Eye (tissue), 1 donor: Measurements from ENCODE around the gene DACT2.
"Not testable (repeated sequence)": the region's sequence is repeated elsewhere in the genome, so short reads cannot be mapped to it uniquely, and the experiment has no call there.

Experiments used
- DNase-seq: peaks from one replicate; pipeline ENCODE4 v3.0.0-alpha.2; 2015

The DACT2 gene, protein sequence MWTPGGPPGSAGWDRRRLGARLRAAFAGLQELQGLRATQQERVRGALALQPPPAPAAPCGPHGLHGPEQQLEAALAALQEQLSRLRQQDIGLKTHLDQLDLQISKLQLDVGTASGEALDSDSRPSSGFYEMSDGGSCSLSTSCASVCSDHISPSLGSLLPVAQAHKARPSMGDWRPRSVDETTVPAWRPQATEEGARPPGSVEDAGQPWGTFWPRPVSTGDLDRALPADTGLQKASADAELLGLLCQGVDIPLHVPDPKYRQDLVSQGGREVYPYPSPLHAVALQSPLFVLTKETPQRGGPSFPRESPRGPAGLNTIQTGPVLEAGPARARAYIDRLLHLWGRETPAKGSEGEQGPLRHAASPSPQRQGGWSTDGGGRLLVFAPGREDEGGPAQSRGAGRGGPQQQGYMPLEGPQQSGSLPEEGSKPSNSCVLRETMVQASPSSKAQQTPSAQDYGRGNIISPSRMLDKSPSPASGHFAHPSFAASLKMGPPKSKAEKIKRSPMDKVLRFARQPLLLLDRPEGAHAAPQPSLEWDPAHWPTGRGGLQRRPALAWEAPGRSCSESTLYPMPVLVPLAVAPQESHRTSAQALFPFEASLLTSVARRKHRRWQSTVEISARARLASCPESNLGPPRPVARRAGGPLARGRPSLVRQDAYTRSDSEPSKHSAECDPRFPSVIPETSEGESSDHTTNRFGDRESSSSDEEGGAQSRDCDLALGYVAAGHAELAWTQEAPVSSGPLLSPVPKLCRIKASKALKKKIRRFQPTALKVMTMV

DNA sequence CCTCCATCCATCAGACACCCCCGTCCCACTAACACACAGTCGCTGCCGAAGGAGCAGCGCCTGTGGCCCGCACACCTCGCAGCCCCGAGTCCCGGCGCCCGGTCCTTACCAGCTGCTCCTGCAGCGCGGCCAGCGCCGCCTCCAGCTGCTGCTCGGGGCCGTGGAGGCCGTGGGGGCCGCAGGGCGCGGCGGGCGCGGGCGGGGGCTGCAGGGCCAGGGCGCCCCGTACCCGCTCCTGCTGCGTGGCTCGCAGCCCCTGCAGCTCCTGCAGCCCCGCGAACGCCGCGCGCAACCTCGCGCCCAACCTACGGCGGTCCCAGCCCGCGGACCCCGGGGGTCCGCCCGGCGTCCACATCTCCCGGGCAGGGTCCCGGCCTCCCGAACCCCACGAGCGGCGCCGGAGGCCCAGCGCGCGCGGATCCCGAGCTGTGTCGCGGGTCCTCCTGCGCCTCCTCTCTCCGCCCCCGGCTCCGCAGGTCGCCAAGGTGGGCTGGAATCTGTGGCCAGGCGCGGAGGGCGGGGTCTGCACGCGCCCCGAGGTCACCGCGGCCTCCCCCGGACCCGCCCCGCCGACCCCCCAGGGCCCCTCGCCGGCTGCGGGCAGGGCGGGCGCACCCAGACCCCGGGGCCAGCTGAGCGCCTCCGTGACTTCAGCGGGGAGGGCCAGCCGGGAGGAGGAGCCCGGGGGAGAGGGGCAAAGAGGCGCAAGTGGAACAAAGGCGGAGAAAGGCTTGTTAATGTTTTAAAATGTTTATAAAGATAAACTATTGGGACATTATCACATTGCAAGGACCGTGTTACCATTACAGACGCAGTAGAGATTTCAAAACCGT is at the start of gene DACT2:
DACT2 (minus strand) TSS at position 499 of the 833 bp plus-strand sequence; CDS start at position 355, 144 bp downstream.
- peak; percentile 66 for DNase-seq

DNA sequence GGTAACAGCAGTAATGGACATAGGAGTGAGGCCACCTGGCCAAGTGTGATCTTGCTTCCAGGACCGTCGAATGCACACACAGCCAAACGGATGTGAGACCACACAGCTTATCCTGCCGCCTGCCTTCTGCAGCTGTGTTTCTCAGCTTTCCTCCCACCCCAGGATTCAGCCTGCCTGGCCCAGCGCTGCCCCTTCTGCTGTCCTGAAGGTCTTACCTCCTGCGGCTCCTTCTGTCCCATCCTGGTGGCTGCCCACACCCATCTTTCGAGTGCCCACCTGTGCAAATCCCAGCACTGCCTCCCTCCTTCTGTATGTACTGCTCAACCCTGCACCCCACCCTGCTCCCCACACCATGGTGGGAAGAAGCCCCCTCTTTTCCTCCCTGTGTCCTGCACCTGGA is 49.4 kb upstream of the DACT2 start:
- DNase-seq = no peak

DNA sequence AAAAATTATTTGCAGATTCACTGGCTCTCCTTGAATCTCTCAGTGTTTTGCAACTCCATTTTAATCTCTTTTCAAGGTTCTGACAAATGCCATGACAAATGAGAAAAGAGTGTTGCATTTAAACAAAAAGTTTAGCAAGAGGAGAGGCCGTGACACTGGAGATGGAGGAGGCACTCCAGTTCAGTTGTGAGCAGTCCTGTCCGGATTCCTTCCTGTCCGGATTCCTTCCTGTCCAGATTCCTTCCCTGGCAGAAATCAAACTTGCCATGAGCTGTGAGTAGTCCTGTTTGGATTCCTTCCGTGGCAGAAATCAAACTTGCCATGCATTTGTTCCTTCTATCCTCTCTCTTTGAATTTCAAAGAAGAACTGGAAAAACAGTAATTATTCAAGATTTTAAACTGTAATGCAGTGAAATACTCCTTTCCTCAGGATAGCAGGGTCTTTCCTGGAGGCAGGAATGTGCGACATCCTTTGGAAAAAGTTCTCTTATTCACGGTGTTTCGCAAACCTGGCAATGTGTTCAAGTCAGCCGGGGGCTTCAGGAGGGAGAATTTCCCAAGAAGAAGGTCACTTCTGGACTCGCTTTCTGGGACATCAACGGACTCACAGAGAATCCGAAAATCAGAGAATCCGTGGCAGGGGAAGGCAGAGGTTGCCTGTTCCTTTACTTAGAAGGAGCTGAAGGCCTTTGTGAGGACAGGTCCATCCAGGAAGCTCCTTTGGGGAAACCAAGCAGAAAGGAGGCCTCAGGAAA is 48.7 kb upstream of the DACT2 start:
- DNase-seq = no peak

DNA sequence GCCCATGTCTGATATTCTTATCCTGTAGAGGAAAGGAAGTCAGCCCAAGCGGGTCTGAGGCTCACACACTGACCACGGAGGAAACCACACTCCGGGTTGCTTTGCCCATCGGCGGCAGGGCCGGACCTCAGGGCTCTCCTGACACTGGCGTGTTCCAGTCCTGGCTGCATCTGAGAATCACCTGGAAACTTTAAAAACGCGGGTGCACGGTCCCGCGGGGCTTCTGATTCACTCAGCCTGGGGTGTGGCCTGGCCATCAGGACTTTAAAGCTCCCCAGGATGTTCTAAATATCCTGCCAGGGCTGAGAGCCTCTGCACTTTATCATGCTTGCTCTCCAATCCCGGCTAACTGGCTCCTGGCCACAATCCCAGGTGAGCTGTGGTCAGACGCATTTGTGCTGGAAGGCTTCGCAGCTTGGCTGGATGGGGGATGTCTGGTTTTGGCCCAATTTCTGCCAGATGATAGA is 47.7 kb upstream of the DACT2 start:
- DNase-seq = no peak

DNA sequence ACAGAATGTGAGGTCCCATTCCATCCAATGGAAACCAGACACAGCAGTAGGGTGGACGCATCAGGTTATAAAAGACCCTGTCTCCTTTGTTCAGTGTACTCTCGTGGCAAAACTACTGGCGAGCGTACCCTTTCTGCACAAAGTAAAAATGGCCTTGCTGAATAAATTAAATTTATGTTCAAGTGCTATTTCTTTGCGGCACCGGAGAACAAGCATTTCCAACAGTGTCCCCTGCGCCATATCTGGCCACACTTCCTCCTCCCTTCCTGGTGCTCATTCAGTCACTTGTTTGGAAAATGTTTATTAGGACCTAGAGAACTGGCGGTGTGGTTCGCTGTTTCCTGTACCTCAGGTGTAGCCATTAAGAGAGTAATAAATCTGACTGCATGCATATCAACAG is 46.9 kb upstream of the DACT2 start:
- DNase-seq = no peak

DNA sequence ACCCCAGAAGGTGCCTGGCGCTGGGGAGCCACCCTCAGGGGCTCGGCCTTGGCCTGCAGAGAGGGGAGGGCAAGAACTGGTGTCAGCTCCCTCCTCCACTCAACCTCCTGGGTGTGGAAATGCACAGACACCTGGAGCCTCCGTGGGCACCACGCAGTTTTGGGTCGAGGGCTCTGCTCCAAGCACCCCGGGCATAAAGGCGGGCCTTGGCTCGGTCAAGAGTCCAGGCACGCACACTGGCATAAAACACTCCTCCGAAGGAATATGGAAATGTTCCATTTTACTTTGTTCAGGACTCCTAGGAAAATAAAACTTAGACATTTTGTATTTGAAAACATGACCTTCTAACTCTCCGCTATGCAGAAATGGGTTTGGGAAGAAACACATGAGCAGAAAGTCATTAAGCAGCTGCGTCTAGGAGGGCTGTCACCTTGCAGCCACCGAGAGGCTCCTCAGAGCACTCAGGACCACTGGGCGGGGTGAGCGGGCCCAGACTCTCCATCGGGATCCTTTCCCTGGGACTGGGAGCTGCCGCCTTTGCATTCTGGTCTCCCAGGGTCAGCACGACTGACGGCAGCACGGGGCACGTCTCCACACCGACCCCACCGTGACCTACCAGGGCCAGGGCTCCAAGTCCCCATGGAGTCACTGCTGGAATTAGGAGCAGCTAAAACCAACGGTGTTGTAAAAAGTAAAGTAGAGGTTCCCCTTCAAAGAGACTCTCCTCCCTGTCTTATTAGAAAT is 46.0 kb upstream of the DACT2 start:
- no peak for DNase-seq

DNA sequence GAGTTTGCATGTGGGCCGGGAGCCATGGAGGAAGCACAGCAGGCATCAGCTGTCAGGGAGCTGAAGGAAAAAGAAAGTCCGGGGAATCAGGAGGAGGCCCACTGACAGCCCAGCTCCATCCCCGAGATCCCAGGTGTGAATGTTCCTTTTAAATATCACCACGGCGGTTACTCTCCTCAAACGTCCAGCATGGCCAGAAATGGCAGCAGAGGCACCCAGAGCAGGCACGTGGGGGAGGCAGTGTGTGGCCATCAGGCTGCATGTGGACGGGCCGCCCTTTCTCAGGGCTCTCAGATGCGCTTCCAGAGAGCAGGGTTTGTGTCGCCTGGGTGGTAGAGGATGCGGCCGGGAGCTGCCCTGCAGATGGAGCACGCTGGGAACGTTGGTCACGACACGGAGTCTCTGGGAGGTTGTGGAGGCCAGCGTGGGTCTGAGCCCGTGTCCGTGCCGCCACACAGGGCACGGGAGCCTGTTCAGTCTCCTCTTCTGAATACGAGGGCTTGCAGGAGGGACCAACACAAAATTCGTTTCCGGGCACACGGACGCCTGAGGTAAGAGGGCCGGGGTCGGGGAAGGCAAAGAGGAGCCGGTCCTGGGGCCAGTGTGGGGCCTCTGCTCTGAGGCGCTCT is 45.3 kb upstream of the DACT2 start:
- no peak for DNase-seq

DNA sequence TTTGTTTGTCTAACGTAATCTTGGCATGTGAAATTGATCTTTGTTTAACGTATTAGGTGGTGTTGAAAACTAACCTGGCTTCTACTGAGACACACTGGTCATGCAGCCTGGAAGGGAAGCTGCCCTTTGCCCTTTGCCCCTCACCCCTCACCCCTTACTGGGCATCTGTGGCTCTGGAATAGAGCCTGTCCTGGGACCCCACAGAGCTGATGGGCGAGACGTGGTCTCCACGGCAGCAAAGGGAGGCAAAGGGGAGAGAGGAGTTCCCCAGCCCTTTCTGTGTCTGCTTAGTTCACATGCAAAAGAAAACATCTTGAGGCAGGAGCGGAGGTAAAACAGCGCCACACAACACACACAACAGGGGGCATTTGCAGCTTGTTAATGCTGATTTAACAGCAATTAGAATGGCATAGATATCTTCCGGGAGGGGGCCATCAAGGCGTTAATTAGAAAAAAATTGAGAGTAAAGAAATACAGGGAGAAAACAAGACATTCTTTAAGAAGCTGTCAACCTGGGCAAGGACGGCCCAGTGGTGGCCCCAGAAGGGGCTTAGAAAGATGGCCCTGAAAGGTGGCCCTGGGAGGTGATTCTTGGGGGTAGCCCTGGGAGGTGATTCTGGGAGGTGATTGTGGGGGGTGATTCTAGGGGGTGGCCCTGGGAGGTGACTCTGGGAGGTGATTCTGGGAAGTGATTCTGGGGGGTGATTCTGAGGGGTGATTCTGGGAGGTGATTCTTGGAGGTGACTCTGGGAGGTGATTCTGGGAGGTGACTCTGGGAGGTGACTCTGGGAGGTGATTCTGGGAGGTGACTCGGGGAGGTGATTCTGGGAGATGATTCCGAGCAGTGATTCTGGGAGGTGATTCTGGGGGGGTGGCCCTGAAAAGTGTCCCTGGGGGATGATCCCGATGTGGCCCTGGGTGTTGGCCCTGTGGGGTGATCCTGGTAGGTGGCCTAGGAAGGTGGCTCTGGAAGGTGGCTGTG is 44.5 kb upstream of the DACT2 start:
- no peak for DNase-seq

DNA sequence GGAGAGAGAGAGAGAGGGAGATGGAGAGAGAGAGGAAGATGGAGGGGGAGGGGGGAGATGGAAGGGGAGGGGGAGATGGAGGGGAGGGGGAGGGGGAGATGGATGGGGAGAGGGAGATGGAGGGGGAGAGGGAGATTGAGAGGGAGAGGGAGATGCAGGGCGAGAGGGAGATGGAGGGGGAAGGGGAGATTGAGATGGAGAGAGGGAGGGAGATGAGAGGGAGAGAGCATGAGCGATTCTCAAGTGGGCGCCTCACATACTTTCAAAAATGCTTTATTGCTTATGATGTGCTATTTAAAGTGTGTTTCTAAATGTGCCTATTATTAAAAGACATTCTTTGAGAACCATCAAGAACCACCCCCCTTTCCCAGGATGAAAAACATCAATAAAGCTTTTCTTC is 43.7 kb upstream of the DACT2 start:
- no peak for DNase-seq

DNA sequence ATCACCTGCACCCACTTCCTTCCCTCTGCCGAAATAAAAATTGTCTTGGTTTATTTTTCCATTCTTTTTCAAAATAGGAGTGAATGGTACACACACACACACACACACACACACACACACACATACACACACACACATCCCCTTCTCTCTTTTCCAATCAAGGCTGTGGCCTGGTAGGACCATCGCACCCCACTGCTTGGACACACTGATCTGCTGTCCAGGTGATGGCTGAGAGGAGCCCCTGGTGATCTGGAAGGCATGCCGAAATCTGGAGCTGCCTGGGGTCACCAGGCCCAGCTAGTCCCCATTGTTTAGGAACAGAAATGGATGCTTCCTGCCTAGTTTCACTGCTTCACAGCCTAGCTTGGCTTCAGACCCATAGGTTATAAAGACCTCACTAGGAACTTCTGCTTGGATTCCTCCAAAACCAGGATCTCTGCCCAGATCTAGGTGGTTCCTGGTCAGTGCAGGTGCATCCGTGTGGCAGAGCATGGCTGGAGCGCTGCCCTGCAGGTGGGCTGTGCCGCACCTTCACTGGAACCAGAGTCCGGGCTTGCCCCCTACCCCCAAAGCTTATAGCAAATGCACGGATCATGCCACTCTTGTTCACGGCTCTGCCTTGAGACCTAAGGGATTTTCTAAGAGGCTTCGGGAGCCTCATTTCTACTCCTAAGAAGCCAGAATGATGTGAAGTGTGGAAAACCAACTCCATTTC is 42.9 kb upstream of the DACT2 start:
- no peak for DNase-seq

DNA sequence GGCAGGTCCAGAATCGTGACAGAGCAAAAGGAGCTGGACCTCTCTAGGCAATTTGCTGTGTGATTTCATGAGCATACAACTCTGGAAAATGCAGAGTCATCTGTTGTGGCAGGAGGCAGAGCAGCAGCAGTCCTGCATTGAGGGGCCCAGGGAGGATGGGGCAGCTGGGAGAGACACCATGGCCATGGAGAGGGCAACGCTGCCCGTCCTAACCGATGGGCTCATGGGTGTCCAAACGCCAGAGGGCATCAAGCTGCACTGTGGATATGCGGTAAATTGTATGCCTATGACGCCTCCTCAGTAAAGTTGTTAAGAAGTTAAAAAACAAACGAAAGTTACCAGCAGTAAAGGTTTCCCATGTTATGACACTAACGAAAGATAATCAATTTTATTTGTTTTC is 42.2 kb upstream of the DACT2 start:
- DNase-seq = no peak

DNA sequence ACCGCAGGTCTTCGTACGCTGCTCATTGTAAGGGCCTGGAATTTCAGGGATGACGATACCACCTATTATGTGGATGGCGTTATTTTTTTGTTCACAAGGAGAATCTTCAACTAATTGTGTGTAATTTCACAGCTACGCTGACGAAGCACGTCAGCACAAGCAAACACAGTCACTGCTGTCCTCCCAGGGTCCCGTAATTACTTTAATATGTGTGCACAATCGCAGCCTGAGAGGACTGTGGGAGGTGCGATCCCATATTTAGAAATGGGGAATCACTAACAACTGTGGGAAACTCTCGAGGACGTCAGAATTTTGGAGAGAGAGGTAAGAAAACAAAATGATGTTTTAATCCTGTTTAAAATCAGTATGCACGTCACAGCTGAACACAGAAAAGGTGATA is 40.2 kb upstream of the DACT2 start:
- no peak for DNase-seq

DNA sequence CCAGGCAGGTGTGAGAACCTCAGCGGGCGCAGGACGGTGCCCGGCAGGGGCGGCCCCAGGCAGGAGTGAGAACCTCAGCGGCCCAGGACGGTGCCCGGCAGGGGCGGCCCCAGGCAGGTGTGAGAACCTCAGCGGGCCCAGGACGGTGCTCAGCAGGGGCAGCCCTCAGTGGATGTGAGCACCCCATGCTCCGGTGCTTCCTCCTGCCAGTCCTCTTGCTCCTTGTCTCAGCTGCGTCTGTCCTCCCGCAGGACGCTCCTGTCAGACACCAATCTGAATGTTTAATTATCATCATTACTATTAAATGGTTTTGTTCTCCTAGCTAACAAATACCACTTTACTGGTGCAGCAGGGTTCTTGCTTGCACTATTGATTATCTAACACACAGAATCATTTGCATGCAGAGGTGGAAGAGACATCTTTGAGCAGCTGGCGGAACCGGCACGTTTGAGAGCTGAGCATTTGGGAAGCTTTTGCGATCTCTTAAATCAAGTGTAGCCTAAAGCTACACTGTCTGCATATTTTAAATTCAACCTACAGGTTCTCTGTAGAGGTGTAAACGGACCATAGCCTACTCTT is 39.4 kb upstream of the DACT2 start:
- DNase-seq = no peak

DNA sequence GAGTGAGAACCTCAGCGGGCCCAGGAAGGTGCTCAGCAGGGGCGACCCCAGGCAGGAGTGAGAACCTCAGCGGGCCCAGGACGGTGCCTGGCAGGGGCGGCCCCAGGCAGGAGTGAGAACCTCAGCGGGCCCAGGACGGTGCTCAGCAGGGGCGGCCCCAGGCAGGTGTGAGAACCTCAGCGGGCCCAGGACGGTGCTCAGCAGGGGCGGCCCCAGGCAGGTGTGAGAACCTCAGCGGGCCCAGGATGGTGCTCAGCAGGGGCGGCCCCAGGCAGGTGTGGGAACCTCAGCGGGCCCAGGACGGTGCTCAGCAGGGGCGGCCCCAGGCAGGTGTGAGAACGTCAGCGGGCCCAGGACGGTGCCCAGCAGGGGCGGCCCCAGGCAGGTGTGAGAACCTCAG is 37.3 kb upstream of the DACT2 start:
- not testable (repeated sequence) for DNase-seq

DNA sequence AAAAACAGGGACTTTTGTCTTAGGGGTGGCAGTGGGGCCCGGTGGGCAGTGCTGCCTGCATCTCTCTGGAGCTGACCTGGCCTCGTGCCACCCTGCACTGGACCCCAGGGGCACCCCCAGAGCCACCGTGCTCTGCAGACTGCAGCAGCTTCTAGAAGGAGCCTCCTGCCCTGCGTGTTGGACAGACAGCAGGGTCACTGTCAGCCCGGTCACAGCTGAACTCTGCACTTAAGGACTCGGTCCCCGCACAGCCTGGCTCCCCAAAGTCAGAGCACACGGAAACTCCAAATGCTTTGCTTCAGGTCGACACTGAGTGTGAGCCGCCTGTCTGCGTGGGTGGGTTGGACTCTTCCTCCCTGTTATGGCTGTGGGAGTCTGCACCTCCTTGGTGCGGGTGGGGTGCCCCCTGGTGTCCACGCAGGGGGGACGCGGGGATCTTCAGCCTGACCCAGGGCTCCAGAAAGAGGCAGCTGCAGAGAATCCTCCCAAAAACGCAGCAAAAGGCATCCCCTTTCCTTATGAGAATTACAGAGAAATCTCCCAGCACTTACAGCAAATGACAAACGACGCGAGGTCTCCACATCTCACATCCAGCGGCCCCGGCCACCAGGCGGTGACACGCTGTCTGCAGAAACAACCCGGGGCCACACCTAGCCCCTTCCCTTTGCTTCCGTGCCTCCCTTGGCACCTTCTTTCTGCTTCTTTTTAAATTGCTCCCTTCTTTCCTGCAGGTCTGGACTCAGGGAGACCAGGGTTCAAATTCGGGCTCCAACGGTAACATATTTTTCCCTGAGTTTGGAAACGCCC is 36.3 kb upstream of the DACT2 start:
- peak; percentile 80 for DNase-seq

DNA sequence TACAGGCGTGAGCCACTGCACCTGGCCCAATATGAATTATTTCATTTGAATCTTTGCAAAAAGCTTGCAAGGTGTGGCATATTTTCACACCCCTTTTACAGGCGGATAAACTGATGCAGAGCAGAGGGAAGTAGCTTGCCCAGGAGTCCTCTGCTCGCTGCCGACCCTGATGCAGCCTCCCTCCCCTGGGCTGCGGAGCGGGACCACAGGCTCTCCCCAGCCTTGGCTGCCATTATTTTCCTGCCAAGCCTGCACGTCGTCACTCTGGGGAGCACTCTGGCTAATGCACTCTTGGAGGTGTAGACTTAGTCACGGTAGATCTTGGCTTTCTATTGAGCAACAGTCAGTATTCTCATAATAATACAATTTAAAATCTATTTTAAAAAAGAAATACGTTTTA is 34.8 kb upstream of the DACT2 start:
- no peak for DNase-seq

DNA sequence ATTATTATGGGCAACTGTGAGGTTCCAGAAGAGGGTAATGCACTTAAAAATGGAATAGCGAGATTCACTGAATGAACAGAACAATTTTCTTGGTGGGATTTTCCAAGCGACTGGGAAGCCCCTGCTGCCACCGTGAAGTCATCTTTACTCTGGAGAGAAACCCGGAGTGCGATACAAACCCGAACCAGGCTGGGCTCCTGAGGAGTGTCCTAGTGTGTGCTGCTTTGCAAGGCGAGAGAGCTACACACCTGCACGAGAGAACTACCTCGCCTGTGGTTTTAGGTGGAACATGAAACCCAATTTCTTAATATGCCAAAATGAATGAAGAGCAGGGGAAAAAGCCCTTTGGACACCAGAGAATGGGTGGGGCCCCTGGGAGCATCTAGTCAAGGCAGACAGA is 33.5 kb upstream of the DACT2 start:
- DNase-seq = no peak

DNA sequence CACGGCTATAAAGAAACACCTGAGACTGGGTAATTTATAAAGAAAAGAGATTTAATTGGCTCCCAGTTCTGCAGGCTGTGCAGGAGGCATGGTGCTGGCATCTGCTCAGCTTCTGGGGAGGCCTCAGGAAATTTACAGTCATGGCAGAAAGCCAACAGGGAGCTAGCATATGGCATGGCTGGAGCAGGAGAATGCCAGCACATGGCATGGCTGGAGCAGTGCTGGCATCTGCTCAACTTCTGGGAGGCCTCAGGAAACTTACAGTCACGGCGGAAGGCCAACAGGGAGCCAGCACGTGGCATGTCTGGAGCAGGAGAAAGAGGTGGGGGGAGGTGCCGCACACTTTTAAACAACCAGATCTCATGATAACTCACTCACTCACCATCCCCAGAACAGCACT is 32.5 kb upstream of the DACT2 start:
- no peak for DNase-seq
